ENCODE measurements around the gene RNF167.

Gene RNF167

DNA sequence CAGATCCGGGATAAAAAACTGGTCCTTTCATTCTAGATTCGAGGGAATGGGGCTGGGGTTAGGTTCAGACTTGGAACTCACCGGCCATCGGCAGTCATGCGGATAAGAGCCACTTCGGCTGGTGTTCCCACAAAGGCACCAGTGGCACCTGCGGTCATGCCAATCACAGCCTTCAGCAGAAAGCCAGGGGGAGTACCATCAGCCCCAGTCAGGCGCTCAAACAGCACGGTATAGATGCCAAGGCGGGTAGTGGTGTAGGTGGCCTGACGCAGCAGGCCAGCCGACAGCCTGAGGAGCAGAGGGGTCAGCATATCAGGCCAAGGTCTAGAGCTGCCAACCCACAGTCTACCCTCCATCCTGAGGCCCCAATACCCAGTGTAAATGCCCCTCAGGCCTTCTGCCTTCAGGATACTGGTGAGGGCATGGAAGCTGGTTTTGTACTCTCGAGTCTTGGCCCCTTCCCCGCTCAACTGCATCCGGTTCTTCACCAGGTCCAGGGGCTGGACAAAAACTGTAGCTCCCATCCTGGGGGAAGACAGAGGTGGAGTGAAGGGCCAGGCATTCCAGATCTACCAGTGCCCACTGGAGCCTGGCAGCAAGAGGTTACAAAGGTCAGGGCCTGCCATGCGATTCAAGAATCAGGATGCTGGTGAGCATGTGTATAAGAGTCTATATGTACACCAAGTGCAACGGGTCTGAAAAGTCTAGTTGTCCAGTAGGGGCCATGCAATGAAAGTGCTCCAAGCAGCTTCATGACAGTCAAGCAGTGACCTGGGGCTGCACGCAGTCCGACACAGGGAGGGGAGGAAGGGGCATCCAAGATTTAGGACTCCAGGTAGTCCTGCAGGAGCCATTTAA, 1.2 kb upstream of the RNF167 start:
- no peak for DNase-seq (ENCODE audit: low read depth)

DNA sequence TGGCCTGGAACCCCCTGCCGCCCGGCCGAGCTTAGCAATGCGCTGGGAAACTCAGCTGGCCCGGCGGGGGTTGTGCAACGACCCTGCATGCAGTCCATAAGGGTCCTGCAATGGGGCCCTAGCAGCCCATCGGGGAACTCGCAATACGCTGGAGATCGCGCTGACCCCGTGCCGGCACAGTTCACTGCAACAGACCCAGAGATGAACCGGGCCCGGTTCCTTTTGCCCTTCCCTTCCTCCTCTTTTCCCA, 597 bp upstream of the RNF167 start:
- no peak for DNase-seq (ENCODE audit: low read depth)

DNA sequence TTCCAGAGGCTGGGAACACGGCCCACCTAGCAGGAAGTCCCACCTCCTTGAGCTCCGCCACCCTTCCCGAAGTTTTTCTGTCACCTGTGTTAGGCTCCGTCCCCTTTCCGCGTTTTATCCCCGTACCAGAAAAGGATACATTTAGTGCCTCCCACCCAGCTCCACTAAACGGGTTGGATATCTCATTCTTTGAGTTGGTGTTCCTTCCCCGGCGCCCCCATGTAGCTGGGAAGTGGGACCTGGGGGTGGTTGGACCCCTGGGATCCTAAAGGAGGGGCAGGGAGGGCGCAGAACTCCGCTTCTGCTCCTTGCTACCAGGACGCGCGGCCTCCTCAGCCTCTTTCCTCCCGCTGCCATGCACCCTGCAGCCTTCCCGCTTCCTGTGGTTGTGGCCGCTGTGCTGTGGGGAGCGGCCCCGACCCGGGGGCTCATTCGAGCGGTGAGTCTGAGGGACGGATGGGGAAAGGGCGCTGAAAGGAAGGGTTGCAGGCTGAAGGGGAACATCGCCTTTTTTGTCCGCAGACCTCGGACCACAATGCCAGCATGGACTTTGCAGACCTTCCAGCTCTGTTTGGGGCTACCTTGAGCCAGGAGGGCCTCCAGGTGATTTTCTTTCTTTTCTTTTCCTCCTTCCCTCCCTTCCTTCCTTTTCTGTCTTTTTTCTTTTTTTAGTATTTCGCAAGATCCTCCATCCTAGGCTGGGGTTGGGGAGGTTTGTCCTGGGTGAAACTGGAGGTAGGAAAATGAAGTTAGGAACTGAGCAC, 669 bp downstream of the RNF167 start:
- no peak for DNase-seq (ENCODE audit: low read depth)

- no peak for DNase-seq (ENCODE audit: low read depth)
These were observed 1.2 kb downstream of the RNF167 start for GRCh38 chr17:4941319-4941610.

DNA sequence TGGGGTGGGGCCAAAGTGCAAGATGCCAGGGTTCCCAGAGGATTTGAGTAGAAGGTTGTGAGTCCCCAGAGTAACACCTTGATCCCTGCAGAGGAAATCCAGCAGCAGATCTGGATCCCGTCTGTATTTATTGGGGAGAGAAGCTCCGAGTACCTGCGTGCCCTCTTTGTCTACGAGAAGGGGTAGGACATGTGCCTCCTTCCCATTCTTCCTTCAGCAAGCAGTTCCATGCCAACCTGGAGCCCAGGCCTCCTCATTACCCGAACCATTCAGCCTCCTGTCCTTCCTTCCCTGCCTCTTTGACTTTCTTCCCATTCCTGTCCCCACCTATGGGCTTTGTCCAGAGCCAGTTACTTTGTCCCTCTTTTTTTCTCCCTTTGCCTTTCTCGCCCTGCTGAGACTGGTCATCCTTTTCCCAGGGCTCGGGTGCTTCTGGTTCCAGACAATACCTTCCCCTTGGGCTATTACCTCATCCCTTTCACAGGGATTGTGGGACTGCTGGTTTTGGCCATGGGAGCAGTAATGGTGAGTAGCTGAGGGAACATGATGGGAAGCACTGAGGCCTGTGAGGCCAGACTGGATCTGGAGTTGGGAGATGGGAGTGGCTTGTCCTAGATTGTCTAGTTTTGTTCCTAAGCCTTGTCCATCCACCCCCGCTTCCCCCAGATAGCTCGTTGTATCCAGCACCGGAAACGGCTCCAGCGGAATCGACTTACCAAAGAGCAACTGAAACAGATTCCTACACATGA, 2.9 kb downstream of the RNF167 start:
- no peak for DNase-seq (ENCODE audit: low read depth)

- no peak for DNase-seq (ENCODE audit: low read depth)
These were observed 4.1 kb downstream of the RNF167 start for GRCh38 chr17:4944163-4944553.

- no peak for DNase-seq (ENCODE audit: low read depth)
These were observed 4.6 kb downstream of the RNF167 start for GRCh38 chr17:4944554-4945175.

DNA sequence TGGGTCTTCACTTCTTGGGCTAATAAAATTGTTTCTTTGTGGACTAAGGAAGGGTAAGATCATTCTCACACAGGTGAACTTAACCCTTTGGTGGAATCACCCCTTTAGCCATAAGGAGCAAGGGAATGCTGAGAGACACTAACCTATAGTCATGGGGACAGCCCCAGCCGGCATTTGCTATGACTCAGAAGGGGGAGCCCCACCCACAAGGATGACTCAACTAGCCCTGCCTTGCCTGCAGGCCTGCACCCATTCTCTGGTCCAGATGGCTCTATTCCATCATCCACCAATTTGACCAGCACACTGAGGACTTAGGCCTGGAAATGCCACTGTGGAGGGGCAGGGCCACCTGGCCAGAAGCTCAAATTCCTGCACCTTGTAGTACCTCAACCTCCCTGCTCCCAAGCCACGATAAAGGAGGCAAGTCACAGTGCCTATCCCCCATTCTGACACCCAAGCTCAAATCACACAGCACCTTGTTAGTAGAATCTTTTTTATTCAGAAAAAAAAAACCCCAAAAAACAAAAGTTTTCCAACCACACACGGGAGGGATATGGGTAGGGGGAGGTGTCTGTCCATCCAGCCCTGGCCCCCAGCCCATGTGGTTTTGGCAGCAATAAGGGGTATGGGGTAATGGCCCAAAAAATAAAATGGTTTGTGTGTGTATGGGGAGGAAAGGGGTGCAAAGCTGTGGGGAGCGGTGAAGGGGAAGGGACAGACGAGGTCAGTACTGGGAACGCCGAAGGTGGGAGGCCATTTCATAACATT, 5.3 kb downstream of the RNF167 start:
- DNase-seq (ENCODE audit: low read depth) = peak; percentile 87

GRCh38 chr17:4945944-4946280, 5.8 kb downstream of the RNF167 start:
- DNase-seq (ENCODE audit: low read depth) = no peak

DNA sequence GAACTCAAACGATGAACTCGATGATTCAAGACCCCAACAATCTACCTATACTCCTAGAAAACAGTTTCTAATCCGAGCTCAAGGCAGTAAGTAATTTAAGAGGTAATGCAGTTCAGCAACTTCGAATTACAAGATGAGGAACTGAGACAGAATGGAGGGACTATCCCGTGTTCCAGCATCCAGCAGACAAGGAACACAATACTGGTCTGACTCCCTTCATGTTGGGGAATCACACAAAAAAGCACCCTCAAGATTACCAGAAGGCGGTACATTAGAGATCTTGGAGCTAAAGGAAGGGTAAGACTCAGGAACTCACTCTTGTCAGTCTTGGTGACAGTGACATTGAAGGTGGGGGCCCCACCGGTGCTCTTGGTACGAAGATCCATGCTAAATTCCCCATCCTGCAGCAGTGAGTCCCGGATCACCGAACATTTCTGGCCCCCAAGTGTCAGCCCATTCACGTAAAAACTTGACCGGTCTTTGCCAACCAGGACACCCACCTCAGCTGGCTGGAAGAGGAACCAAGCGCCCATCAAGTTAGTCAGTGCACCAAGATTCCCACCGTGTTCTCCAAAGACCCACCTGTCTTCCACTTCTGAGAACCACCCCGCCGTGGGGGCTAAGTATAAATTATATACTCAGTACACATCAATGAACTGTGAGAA, 6.4 kb downstream of the RNF167 start:
- DNase-seq (ENCODE audit: low read depth) = no peak

DNA sequence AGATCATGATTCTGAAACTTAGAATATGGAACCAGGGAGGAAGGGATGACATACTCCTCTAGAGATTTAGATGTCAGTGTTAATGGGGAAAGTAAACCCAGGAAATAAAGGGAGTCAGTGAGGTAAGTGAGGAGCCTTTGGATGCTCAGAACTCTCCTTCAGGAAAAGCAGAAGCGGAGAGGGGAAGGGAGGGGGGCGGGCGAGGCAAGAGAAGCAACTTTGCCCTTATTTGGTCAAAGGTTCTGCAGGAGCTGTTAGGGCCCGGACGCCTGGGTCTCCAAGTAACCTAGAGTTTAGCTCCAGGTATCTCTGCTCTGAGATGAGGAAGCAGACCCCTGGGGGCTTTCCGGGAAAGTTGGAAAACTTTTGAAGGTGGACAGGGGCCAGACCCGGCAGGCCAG, 6.9 kb downstream of the RNF167 start:
- no peak for DNase-seq (ENCODE audit: low read depth)

- no peak for DNase-seq (ENCODE audit: low read depth)
These were observed 7.5 kb downstream of the RNF167 start for GRCh38 chr17:4947411-4948165.

GRCh38 chr17:4948166-4948930, 8.3 kb downstream of the RNF167 start, which contains the start of gene PFN1:
PFN1 (minus strand) TSS chr17:4948530; CDS start chr17:4948394, 136 bp downstream.
- peak; percentile 92 for DNase-seq (ENCODE audit: low read depth)

DNA sequence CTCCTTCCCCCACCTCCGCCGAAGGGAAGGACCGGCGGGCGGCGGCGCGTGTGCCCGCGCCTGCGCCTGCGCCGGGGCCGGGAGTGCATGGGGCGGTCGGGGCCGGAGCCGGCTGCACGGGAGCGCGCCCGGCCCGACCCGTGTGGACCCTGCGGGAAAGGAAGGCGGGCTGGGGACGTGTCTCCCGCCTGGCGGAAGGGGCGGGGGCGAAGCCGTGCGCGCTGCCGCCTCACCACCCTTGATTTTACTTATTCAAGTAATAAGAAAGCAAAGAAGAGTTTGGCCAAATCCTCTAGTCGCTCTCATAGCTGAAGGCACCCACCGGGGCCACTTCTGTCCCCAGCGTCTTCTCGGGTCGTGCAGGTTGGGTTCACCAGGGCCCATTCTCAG, 8.9 kb downstream of the RNF167 start:
- no peak for DNase-seq (ENCODE audit: low read depth)

DNA sequence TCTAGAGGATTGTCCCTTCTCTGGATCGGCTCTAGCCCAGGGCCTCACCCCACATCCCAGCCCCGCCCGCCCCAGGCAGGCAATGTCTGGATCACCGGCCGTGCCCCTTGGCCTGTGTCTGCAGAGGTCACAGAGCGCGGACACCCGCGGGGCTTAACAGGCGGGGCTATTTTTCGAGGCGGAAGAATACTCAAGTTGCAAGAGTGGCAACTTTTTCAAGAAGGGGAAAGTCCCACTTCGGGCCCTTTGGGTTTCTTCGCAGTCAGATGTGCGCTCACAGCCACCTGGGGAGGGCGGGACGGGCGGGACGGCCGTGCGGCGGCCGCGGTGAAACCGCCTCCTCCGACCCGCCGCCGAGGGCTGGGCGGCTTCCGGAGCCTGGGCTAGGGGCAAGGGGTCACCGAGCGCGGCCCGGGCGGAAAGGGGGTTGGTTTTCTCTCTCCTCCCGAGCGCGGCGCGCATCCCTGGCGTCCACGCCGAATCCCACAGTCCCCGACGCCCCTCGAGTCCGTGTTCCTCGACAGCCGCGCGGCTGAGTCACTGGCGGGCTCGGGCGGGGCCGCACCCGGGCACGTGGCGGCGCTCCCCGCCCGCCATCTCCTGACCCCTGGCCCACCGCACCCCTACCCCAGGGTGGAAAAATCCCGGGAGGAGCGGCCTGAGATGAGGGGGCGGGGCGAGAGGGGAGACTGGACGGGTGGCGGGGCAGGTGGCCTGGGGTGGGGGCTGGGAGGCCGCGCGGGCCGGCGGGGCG, 9.4 kb downstream of the RNF167 start:
- DNase-seq (ENCODE audit: low read depth) = no peak

- no peak for DNase-seq (ENCODE audit: low read depth)
These were observed 10.1 kb downstream of the RNF167 start for GRCh38 chr17:4950075-4950745.

- DNase-seq (ENCODE audit: low read depth) = no peak
These were observed 10.7 kb downstream of the RNF167 start, which contains the start of gene ENO3 for GRCh38 chr17:4950746-4951204. ENO3 (plus strand) TSS chr17:4951119; CDS start chr17:4951830, 711 bp downstream.

- no peak for DNase-seq (ENCODE audit: low read depth)
These were observed 11.4 kb downstream of the RNF167 start for GRCh38 chr17:4951486-4951885.
